AG04450 (cell line): Measurements from ENCODE around the gene IMPDH1. TPM values are rescaled to one million over a fixed set of nuclear protein-coding genes. Genes with fewer than 3 reads are reported as not detected.

Experiments used
- CTCF ChIA-PET: fragments of 300-600, 350-600 bp; formaldehyde crosslinking; extraction: SDS; loops from one replicate; lab custom pipeline; 2022; ENCODE audit warnings: antibody characterized with exemption, inconsistent platforms; lab: Charles Lee
- POLR2A ChIA-PET: fragments of 350-600 bp; formaldehyde crosslinking; extraction: SDS; loops from one replicate; lab custom pipeline; 2021; ENCODE audit warnings: antibody characterized with exemption, inconsistent platforms; lab: Yijun Ruan, JAX
- DNase-seq: peaks from one replicate; pipeline ENCODE4 v3.0.0-alpha.2; 2011; ENCODE audit warnings: low read depth, low spot score
- H3K27ac ChIP-seq: one replicate; pipeline ENCODE4 v1.5.1; 2012; ENCODE audit warnings: low read depth, low read length, control low read depth
- H3K27me3 ChIP-seq: one replicate; pipeline ENCODE4 v1.6.0; 2012; ENCODE audit warnings: low read length; ENCODE audit not compliant: control insufficient read depth, insufficient read depth
- H3K4me3 ChIP-seq: 2 replicates; pipeline ENCODE4 v1.5.1; 2011; ENCODE audit warnings: mild to moderate bottlenecking, low read depth, low read length, control low read depth
- H3K9me3 ChIP-seq: 2 replicates; pipeline ENCODE4 v1.5.1; 2012; ENCODE audit warnings: low read length; ENCODE audit not compliant: control insufficient read depth, insufficient read depth
- polyA plus RNA-seq: library from polyadenylated mRNA; depleted of rRNA; stranded (reverse); fragments of >200 nt; gene quantifications from 2 replicates; pipeline ENCODE4 v1.2.3, GENCODE V29; 2011
- TF ChIP-seq, protein P1 (sequence below): IDR thresholded peaks from 2 replicates; pipeline ENCODE4 v1.5.1; 2011; ENCODE audit warnings: low read depth, low read length, control low read depth, inconsistent platforms

The IMPDH1 gene
- polyA plus RNA-seq, 1 experiment: 43.8 TPM

DNA sequence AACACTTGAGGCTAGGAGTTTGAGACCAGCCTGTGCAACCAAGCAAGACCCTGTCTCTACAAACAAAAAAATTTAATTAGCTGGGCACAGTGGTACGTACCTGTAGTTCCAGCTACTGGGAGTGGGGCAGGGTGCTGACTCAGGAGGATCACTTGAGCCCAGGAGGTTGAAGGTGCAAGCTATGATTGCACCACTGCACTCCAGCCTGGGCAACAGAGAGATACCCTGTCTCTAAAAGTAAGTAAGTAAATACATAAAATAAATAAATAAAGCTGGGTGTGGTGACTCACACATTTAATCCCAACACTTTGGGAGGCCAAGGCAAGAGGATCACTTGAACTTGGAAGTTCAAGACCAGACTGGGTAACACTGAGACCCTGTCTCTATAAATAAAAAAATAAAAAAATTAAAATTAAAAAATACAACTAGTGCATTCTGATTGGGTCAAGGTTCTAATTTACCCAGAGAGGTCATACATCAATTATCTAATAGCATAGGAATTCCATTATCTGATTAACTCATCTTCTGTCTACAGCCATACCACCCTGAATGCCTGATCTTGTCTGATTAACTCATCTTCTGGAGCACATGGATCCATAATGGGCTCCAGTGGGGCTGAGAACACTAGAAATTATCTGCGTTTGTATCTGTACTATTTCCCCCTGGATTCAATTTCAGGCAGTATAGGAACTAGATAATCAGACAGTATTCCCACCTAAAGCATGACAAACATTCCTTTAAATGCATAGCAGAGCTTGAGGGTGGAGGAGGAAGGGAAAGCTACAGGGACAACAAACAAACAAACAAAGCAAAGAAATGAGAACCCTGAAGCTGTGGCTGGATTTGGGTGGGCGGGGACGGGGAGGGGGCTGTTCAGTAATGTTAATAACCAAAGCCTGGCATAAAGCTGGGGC lies 24.9 kb upstream of the IMPDH1 start:
- POLR2A ChIA-PET: interaction anchor here (0.7 kb wide), 1 partner anchor 79 kb away, joined by 3 read pairs; no protein-coding TSS in a partner anchor
- CTCF ChIA-PET: interaction anchor here (0.9 to 3.0 kb wide), 4 partner anchors 8 to 39 kb away, joined by 3 to 26 read pairs (median 6); no protein-coding TSS in a partner anchor
- no peak for DNase-seq
- Histone ChIP-seq H3K9me3 (no peaks in the 10 kb centered on the region), H3K4me3 (no peak overlapping the region), H3K27me3 (peaks cover 16% of the 10 kb centered on the region), H3K27ac (no peak overlapping the region)
- TF ChIP-seq, protein P1, sequence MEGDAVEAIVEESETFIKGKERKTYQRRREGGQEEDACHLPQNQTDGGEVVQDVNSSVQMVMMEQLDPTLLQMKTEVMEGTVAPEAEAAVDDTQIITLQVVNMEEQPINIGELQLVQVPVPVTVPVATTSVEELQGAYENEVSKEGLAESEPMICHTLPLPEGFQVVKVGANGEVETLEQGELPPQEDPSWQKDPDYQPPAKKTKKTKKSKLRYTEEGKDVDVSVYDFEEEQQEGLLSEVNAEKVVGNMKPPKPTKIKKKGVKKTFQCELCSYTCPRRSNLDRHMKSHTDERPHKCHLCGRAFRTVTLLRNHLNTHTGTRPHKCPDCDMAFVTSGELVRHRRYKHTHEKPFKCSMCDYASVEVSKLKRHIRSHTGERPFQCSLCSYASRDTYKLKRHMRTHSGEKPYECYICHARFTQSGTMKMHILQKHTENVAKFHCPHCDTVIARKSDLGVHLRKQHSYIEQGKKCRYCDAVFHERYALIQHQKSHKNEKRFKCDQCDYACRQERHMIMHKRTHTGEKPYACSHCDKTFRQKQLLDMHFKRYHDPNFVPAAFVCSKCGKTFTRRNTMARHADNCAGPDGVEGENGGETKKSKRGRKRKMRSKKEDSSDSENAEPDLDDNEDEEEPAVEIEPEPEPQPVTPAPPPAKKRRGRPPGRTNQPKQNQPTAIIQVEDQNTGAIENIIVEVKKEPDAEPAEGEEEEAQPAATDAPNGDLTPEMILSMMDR: no peak

DNA sequence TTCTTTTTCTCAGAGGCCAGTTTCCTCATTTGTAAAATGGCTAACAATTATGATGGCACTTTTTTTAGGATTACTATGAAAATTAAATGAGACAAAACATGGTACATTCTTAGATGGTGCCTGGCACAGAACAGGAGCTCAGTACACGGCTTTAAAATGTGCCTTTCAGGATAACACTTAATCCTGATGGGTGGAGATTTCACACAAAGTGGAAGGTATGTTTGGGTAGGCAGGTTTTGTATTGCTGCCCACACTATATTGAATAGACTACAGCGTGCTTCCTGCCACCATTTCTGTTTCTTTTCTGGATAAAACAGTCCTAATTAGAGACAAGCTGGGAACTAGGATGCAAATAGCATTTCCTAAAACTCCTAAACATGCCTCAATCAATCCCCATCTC lies 22.0 kb upstream of the IMPDH1 start:
- POLR2A ChIA-PET: no interaction called here
- CTCF ChIA-PET: interaction anchor here (0.6 to 2.9 kb wide), 2 partner anchors 21 to 29 kb away, joined by 3 to 22 read pairs; no protein-coding TSS in a partner anchor
- H3K27ac ChIP-seq: no peak overlapping the region
- DNase-seq: no peak
- no peaks in the 10 kb centered on the region for H3K9me3 ChIP-seq
- no peak overlapping the region for H3K4me3 ChIP-seq
- peaks cover 16% of the 10 kb centered on the region for H3K27me3 ChIP-seq
- TF ChIP-seq, protein P1: no peak

DNA sequence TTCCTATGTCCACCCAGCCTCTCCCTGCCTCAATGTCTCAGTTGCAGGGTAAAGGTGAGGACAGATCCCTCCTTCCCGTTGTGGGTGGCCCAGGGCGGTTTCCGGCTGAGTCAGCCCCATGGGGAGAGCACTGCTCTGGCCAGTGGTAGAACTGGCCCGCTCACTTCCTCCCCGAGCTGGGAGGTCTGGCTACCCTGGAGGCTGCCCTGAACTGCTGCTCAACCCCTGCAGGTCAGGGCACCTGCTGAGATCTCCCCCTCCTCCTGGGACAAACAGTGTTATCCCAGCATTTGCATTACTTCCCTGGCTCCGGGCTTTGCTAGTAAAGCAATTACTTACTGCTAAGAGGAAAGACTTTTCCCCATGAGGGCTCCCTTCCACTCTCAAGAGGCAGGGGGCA lies 21.4 kb upstream of the IMPDH1 start:
- TF ChIP-seq, protein P1: no peak
- no peak for DNase-seq
- H3K27me3 ChIP-seq: peaks cover 16% of the 10 kb centered on the region
- ChIA-PET POLR2A (no interaction called here), CTCF (interaction anchor here (1.2 to 2.9 kb wide), 2 partner anchors 28 to 29 kb away, joined by 8 to 22 read pairs; no protein-coding TSS in a partner anchor)
- H3K4me3 ChIP-seq: no peak overlapping the region
- no peaks in the 10 kb centered on the region for H3K9me3 ChIP-seq
- H3K27ac ChIP-seq: no peak overlapping the region

DNA sequence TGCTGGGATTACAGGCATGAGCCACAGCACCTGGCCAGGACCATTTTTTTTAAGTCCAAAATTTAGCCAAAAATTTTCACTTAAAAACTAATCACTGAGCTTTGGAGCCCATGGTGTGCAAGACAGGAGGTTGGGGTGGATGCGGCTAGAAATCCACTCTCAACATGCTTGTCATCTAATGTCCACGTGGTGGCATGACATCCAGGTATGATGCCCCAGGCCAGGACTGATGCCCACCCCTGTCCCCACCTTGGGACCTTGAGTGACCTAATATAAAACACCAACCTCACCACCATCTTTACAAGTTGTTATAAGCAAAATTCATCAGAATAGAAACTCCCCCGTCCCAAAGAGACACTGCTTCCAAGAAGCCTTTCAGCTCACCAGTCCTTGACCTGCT lies 20.4 kb upstream of the IMPDH1 start:
- peaks cover 16% of the 10 kb centered on the region for H3K27me3 ChIP-seq
- ChIA-PET POLR2A (no interaction called here), CTCF (interaction anchor here (0.9 to 6.2 kb wide), 3 partner anchors 25 to 31 kb away, joined by 3 to 110 read pairs (median 8); partner anchors contain the start of gene HILPDA)
- no peak for DNase-seq
- H3K9me3 ChIP-seq: no peaks in the 10 kb centered on the region
- no peak overlapping the region for H3K4me3 ChIP-seq
- TF ChIP-seq, protein P1: no peak
- H3K27ac ChIP-seq: no peak overlapping the region
